GM18498 (cell line): ENCODE results near the gene SETD1A.
A peak's percentile ranks its signal among the peaks of the same experiment; 100 is the strongest.

Experiments used
- ATAC-seq: cut with Tn5 transposase; IDR thresholded peaks from one replicate; pipeline ENCODE4 v1.9.1; 2021; ENCODE audit warnings: mild to moderate bottlenecking, moderate library complexity; ENCODE audit not compliant: unreplicated experiment

Gene SETD1A

DNA sequence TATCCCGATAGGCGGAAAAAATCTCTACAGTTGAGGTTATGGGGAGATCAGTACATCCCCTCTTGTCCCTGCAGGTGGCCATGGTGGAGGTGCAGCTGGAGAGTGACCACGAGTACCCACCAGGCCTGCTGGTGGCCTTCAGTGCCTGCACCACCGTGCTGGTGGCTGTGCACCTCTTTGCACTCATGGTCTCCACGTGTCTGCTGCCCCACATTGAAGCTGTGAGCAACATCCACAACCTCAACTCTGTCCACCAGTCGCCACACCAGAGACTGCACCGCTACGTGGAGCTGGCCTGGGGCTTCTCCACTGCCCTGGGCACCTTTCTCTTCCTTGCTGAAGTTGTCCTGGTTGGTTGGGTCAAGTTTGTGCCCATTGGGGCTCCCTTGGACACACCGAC is 4.4 kb upstream of the SETD1A start:
- no peak for ATAC-seq

DNA sequence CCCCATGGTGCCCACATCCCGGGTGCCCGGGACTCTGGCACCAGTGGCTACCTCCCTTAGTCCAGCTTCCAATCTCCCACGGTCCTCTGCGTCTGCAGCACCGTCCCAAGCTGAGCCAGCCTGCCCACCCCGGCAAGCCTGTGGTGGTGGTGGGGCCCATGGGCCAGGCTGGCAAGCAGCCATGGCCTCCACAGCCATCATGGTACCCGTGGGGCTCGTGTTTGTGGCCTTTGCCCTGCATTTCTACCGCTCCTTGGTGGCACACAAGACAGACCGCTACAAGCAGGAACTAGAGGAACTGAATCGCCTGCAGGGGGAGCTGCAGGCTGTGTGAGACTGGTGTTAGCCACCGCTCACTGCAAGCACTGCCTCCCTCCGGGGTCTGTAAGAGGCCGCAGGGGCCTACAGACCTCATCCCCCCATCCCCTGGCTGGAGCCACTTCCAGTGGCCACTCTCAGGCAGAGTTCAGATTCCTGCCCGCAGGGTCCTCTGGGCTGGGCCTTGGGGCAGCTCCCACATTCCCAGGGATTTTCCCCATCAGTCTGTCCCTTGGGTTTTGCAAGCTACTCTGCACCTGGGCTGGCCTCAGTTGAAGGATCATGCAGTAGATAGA is 3.9 kb upstream of the SETD1A start:
- no peak for ATAC-seq

GRCh38 chr16:30954993-30955392 is 2.6 kb upstream of the SETD1A start:
- no peak for ATAC-seq

DNA sequence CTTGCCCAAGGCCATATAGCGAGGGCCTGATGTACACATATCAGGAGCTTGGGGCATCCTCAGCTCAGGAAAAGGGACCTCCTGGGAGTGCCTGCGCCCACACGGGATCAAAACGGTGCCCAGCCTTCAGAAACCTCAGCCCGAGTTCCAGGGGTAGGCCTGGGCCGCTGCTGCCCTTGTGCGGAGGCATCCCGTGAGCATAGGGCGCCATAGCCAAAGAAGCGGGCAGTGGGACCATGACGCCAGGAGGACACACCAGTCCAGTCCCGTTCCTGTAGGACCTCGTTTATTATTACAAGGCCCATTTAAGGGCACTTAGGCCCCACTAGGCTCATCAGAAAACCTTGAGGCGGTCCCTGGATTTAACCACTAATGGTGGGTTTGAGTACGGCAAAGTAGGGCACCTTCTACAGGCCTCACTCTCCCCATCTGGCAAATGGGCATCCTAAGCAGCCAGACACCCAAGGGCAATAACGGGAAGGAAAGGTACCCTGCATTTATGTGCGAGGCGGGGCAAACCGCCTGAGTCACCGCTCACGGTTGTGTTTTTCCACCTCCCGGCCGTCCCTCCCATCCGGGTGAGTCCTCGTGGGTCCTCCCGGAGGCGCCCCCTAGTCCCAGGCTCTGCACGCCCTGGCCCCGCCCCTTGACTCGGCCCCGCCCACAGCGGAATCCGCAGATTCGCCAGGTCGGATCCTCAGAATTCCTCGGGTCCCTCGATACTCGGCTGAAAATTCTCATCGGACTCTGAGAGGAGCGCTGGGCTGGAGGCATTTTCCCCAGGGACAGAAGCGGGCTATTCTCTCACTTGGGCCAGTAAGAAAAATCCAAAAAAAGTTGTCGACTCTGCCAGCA is 726 bp upstream of the SETD1A start:
- ATAC-seq, result peak; percentile 43

GRCh38 chr16:30958175-30959079 is 873 bp downstream of the SETD1A start:
- ATAC-seq, result peak; percentile 46

DNA sequence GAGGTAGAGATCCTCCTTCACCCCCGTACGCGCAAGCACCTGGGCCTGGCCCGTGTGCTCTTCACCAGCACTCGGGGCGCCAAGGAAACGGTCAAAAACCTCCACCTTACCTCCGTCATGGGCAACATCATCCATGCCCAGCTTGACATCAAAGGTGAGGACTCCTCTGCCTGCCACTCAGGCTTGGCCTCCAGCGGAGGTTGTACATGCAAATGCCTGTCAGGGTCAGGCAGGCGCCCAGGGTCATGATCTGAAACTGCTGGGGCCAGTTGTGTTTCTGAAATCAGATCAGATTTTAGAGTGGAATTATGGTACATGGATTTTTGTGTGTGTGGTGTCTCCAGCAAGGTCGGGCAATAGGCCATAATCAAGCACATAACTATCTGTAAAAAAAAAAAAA is 3.8 kb downstream of the SETD1A start:
- no peak for ATAC-seq

- ATAC-seq, result no peak
Observed at GRCh38 chr16:30963925-30964511, 6.5 kb downstream of the SETD1A start.

- ATAC-seq, result no peak
Observed at GRCh38 chr16:30964574-30965226, 7.1 kb downstream of the SETD1A start.

DNA sequence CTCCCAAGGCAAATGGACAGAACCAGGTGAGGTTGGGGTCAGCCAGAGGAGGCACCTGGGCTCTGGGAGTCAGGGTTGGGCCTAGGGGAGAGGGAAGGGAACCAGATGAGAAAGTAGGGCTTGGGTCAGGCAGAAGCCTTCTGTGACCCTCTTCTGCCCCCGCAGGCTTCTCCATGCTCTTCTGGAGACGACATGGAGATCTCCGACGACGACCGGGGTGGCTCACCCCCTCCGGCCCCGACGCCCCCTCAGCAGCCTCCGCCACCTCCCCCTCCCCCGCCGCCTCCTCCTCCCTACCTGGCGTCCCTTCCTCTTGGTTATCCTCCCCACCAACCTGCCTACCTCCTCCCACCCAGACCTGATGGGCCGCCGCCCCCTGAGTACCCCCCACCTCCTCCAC is 7.9 kb downstream of the SETD1A start:
- no peak for ATAC-seq

DNA sequence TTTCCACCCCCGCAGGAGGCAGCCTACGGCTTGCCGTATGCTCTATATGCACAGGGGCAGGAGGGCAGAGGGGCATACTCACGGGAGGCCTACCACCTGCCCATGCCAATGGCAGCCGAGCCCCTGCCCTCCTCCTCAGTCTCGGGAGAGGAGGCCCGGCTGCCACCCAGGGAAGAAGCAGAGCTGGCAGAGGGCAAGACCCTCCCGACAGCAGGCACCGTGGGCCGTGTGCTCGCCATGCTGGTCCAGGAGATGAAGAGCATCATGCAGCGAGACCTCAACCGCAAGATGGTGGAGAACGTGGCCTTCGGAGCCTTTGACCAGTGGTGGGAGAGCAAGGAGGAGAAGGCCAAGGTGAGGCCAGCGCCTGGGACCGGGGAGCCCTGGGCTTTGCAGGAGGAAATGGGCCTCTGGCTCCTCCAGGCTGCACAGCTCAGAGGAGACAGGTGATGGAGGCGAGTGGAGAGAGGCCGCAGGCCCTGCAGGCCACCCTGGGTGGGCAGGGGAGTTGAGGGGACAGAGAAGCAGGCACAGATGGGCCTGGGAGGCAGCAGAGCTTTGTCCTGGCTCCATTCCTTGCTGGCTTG is 8.6 kb downstream of the SETD1A start:
- no peak for ATAC-seq

DNA sequence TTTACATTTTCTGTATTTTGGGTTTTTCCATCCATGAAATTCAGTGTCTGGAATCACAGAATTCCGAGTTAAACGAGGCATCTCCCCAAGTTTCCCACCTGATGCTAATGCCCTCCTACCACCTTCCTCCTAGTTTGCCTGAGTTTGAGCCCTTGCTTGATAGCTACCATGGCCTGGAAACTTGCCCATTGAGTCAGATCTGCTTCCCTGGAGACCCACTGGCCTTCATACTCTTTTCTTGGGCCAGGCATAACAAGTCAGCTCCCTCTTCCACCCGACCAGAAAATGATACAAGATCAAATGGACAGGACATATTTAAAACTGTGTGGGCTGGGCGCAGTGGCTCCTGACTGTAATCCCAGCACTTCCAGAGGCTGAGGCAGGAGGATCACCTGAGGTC is 10.2 kb downstream of the SETD1A start:
- ATAC-seq, result no peak

- ATAC-seq, result no peak
Observed at GRCh38 chr16:30969246-30969842, 11.8 kb downstream of the SETD1A start.

GRCh38 chr16:30971298-30971697 is 13.7 kb downstream of the SETD1A start:
- no peak for ATAC-seq

DNA sequence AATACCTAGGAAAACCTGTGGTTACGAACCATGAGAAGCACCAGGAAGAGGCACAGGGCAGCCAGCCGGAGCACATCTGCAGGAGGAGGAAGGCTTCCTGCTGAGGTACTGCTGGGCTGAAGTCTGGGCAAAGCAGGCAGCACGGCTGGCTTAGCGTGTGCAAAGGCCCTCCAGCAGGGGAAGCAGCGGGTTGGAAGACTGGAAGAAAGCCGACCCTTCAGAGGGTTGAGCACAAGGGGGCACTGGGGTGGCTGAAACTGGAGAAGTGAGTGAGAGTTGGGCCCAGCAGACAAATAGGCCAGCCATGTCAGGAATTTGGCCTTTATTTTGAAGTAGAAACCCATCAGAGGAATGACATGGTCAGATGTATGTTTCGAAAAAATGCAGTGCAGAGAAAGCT is 15.3 kb downstream of the SETD1A start:
- no peak for ATAC-seq

DNA sequence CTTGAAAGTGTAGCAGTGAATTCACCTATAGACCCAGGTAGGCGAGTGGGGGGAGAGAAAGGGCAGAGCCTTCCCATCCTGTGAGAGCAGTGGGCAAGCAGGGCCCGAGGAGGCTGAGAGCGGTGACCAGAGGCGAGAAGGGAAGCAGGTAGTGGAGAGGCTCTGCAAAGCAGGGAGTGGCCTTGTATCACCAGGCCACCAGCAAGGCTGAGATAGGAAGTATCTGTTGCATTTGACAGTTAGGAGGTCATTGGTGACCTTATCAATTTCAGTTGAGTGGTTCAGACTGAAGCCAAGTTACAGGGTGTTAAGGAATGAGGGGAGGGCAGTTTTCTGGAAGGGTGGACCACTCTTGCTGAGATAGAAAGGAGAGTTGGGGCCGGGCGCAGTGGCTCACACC is 16.8 kb downstream of the SETD1A start:
- ATAC-seq, result no peak

- ATAC-seq, result no peak
Observed at GRCh38 chr16:30976486-30976885, 18.9 kb downstream of the SETD1A start.

DNA sequence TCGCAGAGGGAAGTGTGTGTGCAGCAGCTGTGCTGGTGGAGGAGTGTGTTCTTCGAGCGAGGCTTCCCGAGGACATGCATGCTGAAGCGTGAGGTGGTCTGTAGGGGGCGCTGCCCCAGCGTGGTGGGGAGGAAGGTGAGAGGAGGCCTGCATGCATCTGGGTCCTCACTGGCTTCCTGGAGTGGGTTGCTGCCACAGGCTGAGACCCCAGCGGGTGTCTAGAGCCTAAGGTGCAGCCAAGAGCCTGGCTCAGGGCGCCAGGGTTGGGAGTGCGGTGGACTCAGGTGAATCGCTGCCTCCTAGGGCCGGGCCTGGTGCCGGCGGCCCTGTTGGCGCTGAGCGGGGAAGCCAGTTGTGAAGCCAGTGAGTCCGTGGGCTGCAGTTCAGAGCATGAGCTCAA is 19.9 kb downstream of the SETD1A start:
- no peak for ATAC-seq

- no peak for ATAC-seq
Observed at GRCh38 chr16:30979170-30980022, 21.8 kb downstream of the SETD1A start.

- ATAC-seq, result no peak
Observed at GRCh38 chr16:30980023-30980371, 22.4 kb downstream of the SETD1A start.
